ENCODE data around the gene ZMYND8. TPM values are rescaled to one million over a fixed set of nuclear protein-coding genes. Genes with fewer than 3 reads are reported as not detected.

The ZMYND8 gene
- total and polyA plus RNA-seq, 10 of the 15 experiments (the other 5 are each of a cell fraction or from before 2014, with no cell fraction given), result 12.9 to 54.8 (median 23.1) TPM

DNA sequence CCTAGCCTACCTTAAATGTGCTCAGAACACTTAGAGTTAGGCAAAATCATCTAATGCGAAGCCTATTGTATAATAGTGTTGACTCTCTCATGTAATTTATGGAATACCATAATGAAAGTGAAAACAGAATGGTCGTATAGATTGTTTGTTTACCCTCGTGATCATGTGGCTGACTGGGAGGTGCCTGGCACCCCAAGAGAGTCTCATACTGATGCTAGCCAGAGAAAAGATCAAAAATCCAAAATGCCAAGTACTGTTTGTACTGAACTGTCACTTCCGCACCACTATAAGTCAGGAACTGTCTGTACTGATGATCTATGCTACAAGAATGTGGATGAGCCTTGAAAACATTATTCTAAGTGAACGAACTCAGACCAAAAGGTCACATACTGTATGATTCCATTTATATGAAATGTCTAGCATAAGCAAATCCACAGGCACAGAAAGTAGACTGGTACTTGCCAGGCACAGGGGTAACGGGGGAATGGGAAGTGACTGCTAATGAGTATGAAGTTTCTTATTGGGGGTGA lies 22.4 kb downstream of the ZMYND8 start:
- ATAC-seq (no peak), DNase-seq (ENCODE audit: low read depth, low spot score) (no peak), FAIRE-seq (no peak)
- TF ChIP-seq ZNF384 (IDR thresholded peaks at IDR 0.05; ENCODE audit: borderline replicate concordance, low read depth, low read length) (no peak), ASH2L (IDR thresholded peaks at IDR 0.05; ENCODE audit: borderline replicate concordance, low read depth) (no peak), NFXL1 (IDR thresholded peaks at IDR 0.05; ENCODE audit: borderline replicate concordance) (peak; percentile 40; the same call in 1 of the 2 replicates), BMI1 (IDR thresholded peaks at IDR 0.05; ENCODE audit: borderline replicate concordance) (no peak), STAT1 (conservative IDR thresholded peaks at IDR 0.05) (no peak), ETV6 (conservative IDR thresholded peaks at IDR 0.05 in 1 of 2, IDR thresholded peaks at IDR 0.05 in 1 of 2; ENCODE audit: borderline replicate concordance in 1 of 2, low read depth in 1 of 2) (peak in 1 of 2 experiments; percentile 92; a peak in 1 of 4 replicates)
- intact Hi-C loops (cut with micrococcal nuclease; ENCODE audit: unreplicated experiment) (no loop called here), in situ Hi-C loops (cut with MboI) (no loop called here)
- H3K4me3 ChIP-seq, result no peak overlapping the region
- ChIA-PET CTCF (interaction anchor here (1.1 kb wide), 1 partner anchor 61 kb away, joined by 4 read pairs; no protein-coding TSS in a partner anchor), SMC1A (ENCODE audit: uncharacterized antibody, unreplicated experiment) (no interaction called here), POLR2A (interaction anchor here (0.6 to 0.7 kb wide), 3 partner anchors 13 to 197 kb away, joined by 3 to 7 read pairs (median 4); no protein-coding TSS in a partner anchor), RAD21 (ENCODE audit: unreplicated experiment) (no interaction called here)
- no peak overlapping the region for H3K4me2 ChIP-seq (ENCODE audit: control insufficient read depth, insufficient read depth)
- no peaks in the 10 kb centered on the region for H3K9me3 ChIP-seq (replicated peaks; ENCODE audit: control insufficient read depth, insufficient read depth, low read length)
- peaks cover 23 to 31% of the 10 kb centered on the region in 2 experiments for H3K36me3 ChIP-seq (ENCODE audit: control insufficient read depth in 2 of 2, insufficient read depth in 2 of 2, low read length in 1 of 2)
- H3K4me1 ChIP-seq (ENCODE audit: control insufficient read depth, insufficient read depth, low read length), result peaks cover 7% of the 10 kb centered on the region
- no peak overlapping the region for H3K9ac ChIP-seq (ENCODE audit: control insufficient read depth, insufficient read depth, low read length)
- 65% methylated on average over 6 of the region's 6 CpGs for WGBS (ENCODE audit: insufficient coverage, insufficient replicate concordance, low lambda C conversion rate, missing lambda C conversion rate)
- no peak overlapping the region for H3K27ac ChIP-seq (ENCODE audit: control insufficient read depth, insufficient read depth)
- H3K27me3 ChIP-seq (replicated peaks in 1 of 2; ENCODE audit: control insufficient read depth in 2 of 2, insufficient read depth in 2 of 2, low read length in 1 of 2), result no peaks in the 10 kb centered on the region
- peaks cover 21% of the 10 kb centered on the region for H4K20me1 ChIP-seq (ENCODE audit: control insufficient read depth, insufficient read depth)
- no peak overlapping the region for H2AFZ ChIP-seq (ENCODE audit: control insufficient read depth, low read depth, low read length)
- BruUV-seq (replicated peaks), result no TSS peak
- H3K79me2 ChIP-seq (ENCODE audit: control insufficient read depth, insufficient read depth, low read length), result peaks cover 81% of the 10 kb centered on the region

Data from GM12878 (cell line).